H1 (cell line): ENCODE measurements around the gene EN2.

ENCODE experiments used
- BCL11A ChIP-seq, 2 experiments: IDR thresholded peaks; one replicate each; pipeline ENCODE4 v1.6.1; 2011; ENCODE audit warnings: low read depth in 2 of 2, low read length in 2 of 2, mild to moderate bottlenecking in 2 of 2
- CEBPB ChIP-seq: IDR thresholded peaks from 2 replicates; pipeline ENCODE4 v1.6.1; 2012; ENCODE audit warnings: low read depth, low read length
- CHD1 ChIP-seq: IDR thresholded peaks from 2 replicates; pipeline ENCODE4 v1.6.1; 2012; ENCODE audit warnings: low read depth, low read length, improper control_type of control experiment
- CTCF ChIP-seq, 3 experiments: IDR thresholded peaks; 1 replicate in 2 of 3; 2 replicates in 1 of 3; pipeline versions ENCODE4 v1.5.1 to v1.6.1; 2011; ENCODE audit warnings: low read length in 3 of 3, mild to moderate bottlenecking in 3 of 3, inconsistent platforms in 2 of 3, low read depth in 1 of 3, moderate library complexity in 1 of 3; ENCODE audit not compliant: insufficient read depth in 1 of 3; ENCODE audit errors: control extremely low read depth in 1 of 3
- EP300 ChIP-seq, 2 experiments: IDR thresholded peaks; 1 replicate in 1 of 2; 2 replicates in 1 of 2; pipeline ENCODE4 v1.6.1; 2011 to 2012; ENCODE audit warnings: low read depth in 2 of 2, low read length in 2 of 2, mild to moderate bottlenecking in 2 of 2, borderline replicate concordance in 1 of 2, inconsistent platforms in 1 of 2, moderate library complexity in 1 of 2
- EZH2 ChIP-seq: fragments of 200-600 bp; sonication (generic); IDR thresholded peaks from 2 replicates; pipeline ENCODE4 v1.7.1; 2012; ENCODE audit warnings: low read depth, mild to moderate bottlenecking, moderate library complexity, low read length, inconsistent platforms; ENCODE audit not compliant: severe bottlenecking
- JUN ChIP-seq: IDR thresholded peaks from 2 replicates; pipeline ENCODE4 v1.6.1; 2011; ENCODE audit warnings: low read depth, mild to moderate bottlenecking, improper control_type of control experiment, low read length
- POLR2A ChIP-seq, 2 experiments: IDR thresholded peaks; 1 replicate in 1 of 2; 2 replicates in 1 of 2; pipeline ENCODE4 v1.6.1; 2011; ENCODE audit warnings: low read depth in 2 of 2, low read length in 2 of 2, mild to moderate bottlenecking in 2 of 2; ENCODE audit errors: control extremely low read depth in 1 of 2
- RFX5 ChIP-seq: IDR thresholded peaks from 2 replicates; pipeline ENCODE4 v1.6.1; 2011; ENCODE audit warnings: low read depth, low read length, improper control_type of control experiment, borderline replicate concordance
- SIX5 ChIP-seq: IDR thresholded peaks from 2 replicates; pipeline ENCODE4 v1.6.1; 2011; ENCODE audit warnings: mild to moderate bottlenecking, low read depth, low read length
- SUZ12 ChIP-seq: fragments of 200-600 bp; sonication (generic); IDR thresholded peaks from 2 replicates; pipeline ENCODE4 v1.6.1; 2012; ENCODE audit warnings: mild to moderate bottlenecking, inconsistent platforms, low read length, moderate library complexity, mixed read lengths
- TAF1 ChIP-seq: IDR thresholded peaks from 2 replicates; pipeline ENCODE4 v1.6.1; 2011; ENCODE audit warnings: mild to moderate bottlenecking, low read depth, low read length
- ZNF274 ChIP-seq: IDR thresholded peaks from 2 replicates; pipeline ENCODE4 v1.7.0; 2012; ENCODE audit warnings: low read length, borderline replicate concordance; ENCODE audit errors: extremely low read depth

GRCh38 chr7:155447603-155448002 is 10.3 kb upstream of the EN2 start:
- TF ChIP-seq SIX5 = no peak
- TF ChIP-seq ZNF274 = no peak
- TF ChIP-seq CTCF (IDR thresholded peaks at IDR 0.05; ENCODE audit: control extremely low read depth in 1 of 3, insufficient read depth in 1 of 3, low read depth in 1 of 3, low read length in 3 of 3) = no peak
- TF ChIP-seq SUZ12 = no peak
- no peak for TF ChIP-seq RFX5
- no peak for TF ChIP-seq CEBPB
- TF ChIP-seq EP300 (IDR thresholded peaks at IDR 0.05; ENCODE audit: borderline replicate concordance in 1 of 2, low read depth in 2 of 2, low read length in 2 of 2) = no peak
- no peak for TF ChIP-seq POLR2A (IDR thresholded peaks at IDR 0.05; ENCODE audit: control extremely low read depth in 1 of 2, low read depth in 2 of 2, low read length in 2 of 2)
- TF ChIP-seq CHD1 = no peak
- no peak for TF ChIP-seq EZH2
- TF ChIP-seq BCL11A (IDR thresholded peaks at IDR 0.05; ENCODE audit: low read depth in 2 of 2, low read length in 2 of 2) = no peak
- no peak for TF ChIP-seq TAF1
- TF ChIP-seq JUN = no peak
